Superior temporal gyrus (tissue), 1 donor: Measurements from ENCODE around the gene CD244.
"Not testable (repeated sequence)": the region's sequence is repeated elsewhere in the genome, so short reads cannot be mapped to it uniquely, and the experiment has no call there.

Source experiments
- DNase-seq: peaks from one replicate; pipeline ENCODE4 v3.0.0-alpha.2; 2016; ENCODE audit errors: extremely low spot score

CD244 gene

DNA sequence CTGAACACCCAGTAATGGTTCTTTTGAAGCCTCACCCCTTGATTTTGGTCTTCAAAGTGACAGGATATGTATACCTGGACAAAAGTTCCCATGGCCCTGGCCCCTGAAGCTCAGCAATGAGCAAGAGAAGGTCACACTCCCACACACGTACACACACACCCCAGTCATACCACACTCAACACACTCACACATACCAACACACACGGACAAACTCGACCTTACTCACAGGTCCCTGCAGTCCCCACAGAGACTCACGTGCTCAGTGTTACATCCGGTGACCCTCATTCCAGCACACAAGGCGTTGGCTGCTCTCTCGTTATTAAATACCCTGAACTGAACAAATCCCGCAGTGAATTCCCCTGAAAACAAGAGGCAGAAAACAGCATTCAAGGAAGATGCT is 16.4 kb upstream of the CD244 start:
- no peak for DNase-seq

DNA sequence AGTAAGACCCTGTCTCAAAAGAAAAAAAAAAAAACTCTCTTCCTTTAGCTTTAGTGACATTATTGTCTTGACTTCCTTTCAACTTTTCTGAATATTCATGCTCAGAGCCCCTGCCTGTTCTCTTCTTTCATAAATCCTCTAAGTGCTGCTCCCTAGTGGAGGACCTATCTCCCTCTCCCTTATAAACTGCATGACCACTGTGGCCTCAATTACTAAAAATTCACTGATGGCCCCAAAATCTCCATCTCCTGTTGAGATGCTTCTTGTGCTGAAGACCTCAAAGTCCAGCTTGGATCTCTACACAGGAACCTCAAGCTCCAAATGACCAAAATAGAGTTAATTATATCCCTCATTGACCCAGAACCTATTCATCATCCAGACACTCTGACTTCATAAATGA is 14.5 kb upstream of the CD244 start:
- no peak for DNase-seq

GRCh38 chr1:160876311-160876710 is 13.6 kb upstream of the CD244 start:
- DNase-seq = no peak

DNA sequence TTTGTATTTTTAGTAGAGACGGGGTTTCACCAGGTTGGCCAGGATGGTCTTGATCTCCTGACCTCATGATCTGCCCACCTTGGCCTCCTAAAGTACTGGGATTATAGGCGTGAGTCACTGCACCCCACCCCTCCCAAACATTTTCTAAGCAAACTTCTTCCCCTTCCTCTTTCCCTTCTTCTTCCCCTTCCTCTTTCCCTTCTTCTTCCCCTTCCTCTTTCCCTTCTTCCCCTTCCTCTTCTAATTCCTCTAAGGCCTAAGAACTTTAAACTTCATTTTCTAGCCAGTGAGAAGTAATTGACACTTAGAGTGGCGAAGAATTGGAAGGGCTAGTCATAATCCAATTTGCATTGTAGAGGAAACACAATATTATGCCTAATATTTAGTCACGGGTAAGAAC is 12.9 kb upstream of the CD244 start:
- not testable (repeated sequence) for DNase-seq

DNA sequence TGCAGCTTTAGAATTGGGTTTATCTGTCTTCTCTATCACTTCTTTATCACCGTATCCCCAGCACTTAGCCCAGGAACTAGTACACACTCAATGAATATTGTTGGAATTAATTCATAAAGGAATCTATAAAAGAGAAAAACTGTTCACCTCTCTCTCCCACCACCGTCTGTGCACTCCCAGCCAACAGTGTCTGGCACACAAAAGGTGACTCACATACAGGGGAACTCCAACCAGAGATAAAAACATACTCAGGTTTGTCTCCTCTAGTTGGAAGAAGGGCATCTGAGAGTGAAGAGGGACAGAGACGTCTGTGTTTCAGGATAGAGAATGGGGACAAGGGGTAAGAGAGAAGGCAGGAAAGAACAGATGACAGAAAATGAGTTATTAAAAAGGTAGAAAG is 12.2 kb upstream of the CD244 start:
- no peak for DNase-seq

GRCh38 chr1:160868141-160868540 is 5.5 kb upstream of the CD244 start:
- no peak for DNase-seq

- DNase-seq = not testable (repeated sequence)
Measured at GRCh38 chr1:160867651-160868050, 5.0 kb upstream of the CD244 start.

DNA sequence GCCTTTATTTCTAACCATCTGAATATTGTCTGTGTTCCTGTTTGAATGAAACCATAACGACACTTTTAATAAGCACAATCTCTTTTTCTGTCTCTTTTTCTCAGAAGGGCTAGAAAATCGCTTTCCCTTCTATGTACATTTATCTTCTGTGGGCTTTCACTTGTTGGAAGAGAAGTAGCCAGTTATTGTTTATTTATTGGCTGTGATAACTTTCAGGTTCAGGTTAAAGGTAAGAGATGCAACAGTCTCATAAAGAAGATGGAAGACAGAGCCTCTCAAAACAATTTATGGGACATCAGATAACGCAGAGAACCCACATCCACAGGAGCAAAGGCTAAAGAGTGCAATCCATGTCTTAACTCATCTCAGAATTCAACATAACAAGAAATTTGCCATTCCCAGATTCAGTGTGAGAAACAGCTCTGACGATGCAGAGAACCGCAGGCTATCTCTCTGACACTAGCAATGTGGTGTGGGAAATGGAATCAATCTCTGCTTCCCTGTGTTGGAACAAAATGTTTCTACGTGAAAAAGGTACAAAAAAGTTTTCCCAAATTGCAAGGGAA is 4.1 kb upstream of the CD244 start:
- DNase-seq = no peak

- no peak for DNase-seq
Measured at GRCh38 chr1:160866001-160866694, 3.5 kb upstream of the CD244 start.

GRCh38 chr1:160865337-160865736 is 2.6 kb upstream of the CD244 start:
- DNase-seq = no peak

DNA sequence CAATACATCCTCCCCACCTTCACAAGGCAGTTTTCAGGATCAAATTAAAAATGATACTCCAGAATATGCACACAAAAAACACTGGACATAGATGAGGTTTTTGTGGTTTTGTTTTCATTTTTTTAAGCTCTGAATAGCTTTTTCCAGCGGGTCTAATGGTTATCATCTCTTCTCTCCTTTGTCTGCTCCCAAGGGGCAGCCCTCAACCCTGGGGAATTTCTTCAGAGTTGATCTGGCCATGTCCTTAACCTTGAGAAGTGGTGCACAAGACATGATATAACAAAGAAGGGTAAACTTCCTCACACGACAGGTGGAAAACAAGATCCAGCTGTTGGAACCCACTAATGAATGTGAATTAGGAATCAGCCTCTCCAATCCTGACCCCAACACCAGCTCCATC is 1.5 kb upstream of the CD244 start:
- DNase-seq = no peak

GRCh38 chr1:160863774-160864131 is 1.1 kb upstream of the CD244 start:
- no peak for DNase-seq

DNA sequence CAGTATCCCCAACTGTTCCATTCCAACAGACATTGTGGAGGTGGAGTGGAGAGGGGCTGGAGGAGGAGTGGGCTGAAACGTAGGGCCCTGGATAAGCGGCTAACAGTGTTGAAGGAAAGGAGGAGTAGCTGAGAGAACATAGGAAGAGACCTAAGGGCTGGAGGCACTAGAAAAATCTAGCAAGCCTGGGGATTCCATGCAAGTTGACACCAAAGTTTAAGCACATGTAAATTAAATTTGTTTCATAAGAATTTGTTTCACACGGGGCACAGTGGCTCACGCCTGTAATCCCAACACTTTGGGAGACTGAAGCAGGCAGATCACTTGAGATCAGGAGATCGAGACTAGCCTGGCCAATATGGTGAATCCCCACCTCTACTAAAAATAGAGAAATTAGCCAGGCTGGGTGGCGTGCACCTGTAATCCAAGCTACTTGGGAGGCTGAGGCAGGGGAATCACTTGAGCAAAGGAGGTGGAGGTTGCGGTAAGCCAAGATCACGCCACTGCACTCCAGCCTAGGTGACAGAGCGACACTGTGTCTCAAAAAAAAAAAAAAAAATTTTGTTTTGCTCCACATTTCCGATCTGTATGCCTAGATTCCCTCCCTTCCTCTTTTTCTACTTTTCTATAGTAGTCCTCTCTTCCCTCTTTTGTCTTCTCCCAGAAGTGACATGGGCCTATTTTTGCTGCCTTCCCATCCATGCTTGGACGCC is 530 bp upstream of the CD244 start:
- DNase-seq = no peak

DNA sequence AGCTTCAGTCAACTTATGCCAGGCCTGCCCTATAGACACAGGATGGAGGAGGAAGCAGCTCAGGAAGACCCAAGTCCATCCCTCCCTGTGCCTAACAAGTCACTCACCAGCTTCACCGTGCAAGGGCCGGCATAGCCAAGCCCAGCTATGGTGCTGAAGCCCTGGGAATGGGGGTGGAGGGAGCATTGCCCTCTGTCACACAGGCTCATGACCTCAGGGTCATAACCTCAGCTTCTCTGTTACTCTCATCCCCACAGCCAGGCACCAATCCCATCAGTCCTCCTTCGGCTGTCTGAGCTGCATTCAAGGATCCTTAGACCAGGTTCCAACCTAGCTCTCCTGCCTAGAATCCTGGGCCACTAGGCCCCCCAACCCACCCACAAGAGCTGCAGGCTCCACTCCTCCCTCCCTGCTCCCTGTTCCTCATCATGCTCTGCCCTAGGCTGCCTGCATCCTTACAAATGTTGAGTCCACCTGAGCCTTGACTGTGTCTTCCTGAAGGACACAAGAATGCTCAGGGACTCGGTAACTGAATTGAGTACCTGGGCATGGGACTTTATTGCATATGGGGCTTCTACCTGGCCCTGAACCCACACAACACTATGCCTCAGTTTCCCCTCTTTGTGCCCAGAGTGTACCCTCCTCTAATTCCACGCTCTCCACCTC is 1.7 kb downstream of the CD244 start:
- no peak for DNase-seq

- DNase-seq = no peak
Measured at GRCh38 chr1:160859166-160859565, 3.5 kb downstream of the CD244 start.

GRCh38 chr1:160858507-160858906 is 4.2 kb downstream of the CD244 start:
- no peak for DNase-seq

GRCh38 chr1:160858097-160858496 is 4.6 kb downstream of the CD244 start:
- DNase-seq = no peak

DNA sequence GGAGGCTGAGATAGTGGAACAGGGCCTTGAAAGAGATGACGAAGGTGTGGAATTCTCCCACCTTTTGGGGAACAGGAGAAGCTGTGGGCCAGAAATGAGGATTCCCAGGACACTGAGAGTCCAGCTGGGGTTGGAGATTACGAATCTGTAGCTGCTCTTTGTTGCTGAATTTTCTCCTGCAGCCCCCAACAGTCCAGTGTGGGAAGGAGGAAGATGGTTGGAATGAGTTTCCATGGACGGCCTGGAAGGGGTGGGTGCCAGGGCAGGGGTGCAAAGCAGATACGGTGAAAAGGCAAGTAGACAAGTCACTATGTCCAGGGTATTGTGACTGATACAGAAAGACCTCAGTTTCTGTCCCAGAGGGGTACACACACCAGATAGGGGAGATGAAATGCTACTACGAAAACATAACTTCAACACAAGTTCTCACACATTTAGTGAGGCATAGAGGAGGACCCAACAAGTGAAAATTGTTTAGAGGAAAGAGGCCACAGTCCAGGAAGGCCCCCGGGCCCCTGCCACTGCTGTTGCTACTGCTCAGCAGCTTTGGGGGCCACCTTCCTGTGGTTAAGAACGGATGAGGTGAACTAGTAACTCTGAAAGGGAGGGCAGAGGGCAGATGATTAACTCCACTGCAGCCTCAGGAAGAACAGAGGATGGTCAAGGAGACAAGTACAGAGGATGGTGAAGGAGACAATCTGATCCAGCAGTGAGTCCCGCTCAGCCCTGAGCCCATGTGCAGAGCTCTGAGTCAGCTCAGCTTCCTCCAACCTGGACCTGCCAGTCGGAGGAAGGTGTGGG is 7.3 kb downstream of the CD244 start:
- DNase-seq = no peak

DNA sequence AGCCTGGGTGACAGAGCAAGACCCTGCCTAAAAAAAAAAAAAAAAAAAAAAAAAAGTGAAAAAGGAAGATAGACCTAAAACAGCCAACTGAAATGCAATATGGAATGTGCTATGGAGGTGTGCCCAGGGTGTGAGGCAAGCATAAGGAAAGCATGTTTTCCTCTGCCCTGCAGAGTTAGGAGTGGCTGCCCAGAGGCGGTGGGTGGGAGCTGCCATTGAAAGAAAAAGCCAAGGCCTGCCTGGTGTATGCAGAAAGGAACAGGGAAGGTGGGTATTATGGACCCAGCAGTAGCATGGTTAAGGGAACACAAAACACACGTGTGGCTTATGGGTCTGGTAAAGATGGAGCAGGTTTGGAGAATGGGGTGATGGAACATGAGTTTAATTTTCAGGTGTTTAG is 8.9 kb downstream of the CD244 start:
- DNase-seq = no peak

DNA sequence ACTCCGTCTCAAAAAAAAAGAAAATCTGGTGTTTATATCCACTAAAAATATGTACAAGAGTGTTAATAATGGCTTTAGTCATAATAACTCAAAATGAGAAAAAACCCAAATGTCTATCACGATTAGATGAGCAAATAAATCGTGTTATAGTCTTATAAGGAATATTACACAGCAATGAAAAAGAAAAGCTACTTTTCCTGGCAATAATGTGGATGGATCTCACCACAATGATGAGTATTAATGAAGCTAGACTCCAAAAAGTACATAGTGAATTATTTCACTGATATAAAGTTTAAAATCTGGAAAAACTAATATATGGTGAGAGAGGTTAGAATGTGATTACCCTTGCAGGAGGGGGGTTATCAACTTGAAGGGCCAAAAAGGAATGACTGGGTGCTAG is 9.7 kb downstream of the CD244 start:
- no peak for DNase-seq

GRCh38 chr1:160850993-160851392 is 11.7 kb downstream of the CD244 start:
- DNase-seq = no peak

- DNase-seq = no peak
Measured at GRCh38 chr1:160850541-160850940, 12.1 kb downstream of the CD244 start.
